Peyer's patch (tissue), 4 donors: Measurements from ENCODE around the gene STC2. TPM values are rescaled to one million over a fixed set of nuclear protein-coding genes. Genes with fewer than 3 reads are reported as not detected.

Experiments
- DNase-seq, 3 donors: peaks; one replicate each; pipeline ENCODE4 v3.0.0-alpha.2; 2017 to 2019
- H3K27ac ChIP-seq, 4 donors: fragments of 200-600 bp; sonication (generic); one replicate each; pipeline ENCODE4 v1.5.1; 2016 to 2019
- H3K27me3 ChIP-seq, 2 donors: fragments of 200-600 bp; sonication (generic); one replicate each; pipeline ENCODE4 v1.5.1; 2019
- H3K36me3 ChIP-seq, 3 donors: fragments of 200-600 bp; sonication (generic); one replicate each; pipeline ENCODE4 v1.5.1; 2016 to 2019
- H3K4me1 ChIP-seq, 4 donors: fragments of 200-600 bp; sonication (generic); one replicate each; pipeline ENCODE4 v1.5.1; 2016 to 2019
- H3K4me3 ChIP-seq, 4 donors: fragments of 200-600 bp; sonication (generic); 1 replicate in 3 of 4; 2 replicates in 1 of 4; pipeline ENCODE4 v1.5.1; 2016 to 2019; ENCODE audit warnings: mild to moderate bottlenecking in 1 of 4
- H3K9me3 ChIP-seq, 4 donors: fragments of 200-600 bp; sonication (generic); one replicate each; pipeline ENCODE4 v1.5.1; 2016 to 2019; ENCODE audit warnings: mild to moderate bottlenecking in 1 of 4
- CTCF ChIP-seq, 6 experiments: fragments of 450-650 bp in 4 of 6; fragments of 200-600 bp in 2 of 6; sonication (generic) in 1 of 6; IDR thresholded peaks; one replicate each; pipeline ENCODE4 v1.5.1; 2017 to 2019; ENCODE audit warnings: antibody characterized with exemption in 6 of 6, mild to moderate bottlenecking in 3 of 6, moderate library complexity in 1 of 6
- POLR2A ChIP-seq, 2 donors: fragments of 450-650 bp; IDR thresholded peaks; one replicate each; pipeline ENCODE4 v1.5.1; 2017; ENCODE audit warnings: antibody characterized with exemption in 2 of 2, mild to moderate bottlenecking in 2 of 2, moderate library complexity in 2 of 2
- total RNA-seq, 4 donors: library from RNA; depleted of rRNA; stranded (reverse); fragments of >200 nt; gene quantifications; one replicate each; pipeline ENCODE4 v1.1.0, GENCODE V29; 2016

Gene STC2
- total RNA-seq, 4 donors from 2014 or later = 0.83 to 3.8 (median 1.7) TPM

- Histone ChIP-seq H3K27me3 (no peaks in the 10 kb centered on the region), H3K9me3 (no peaks in the 10 kb centered on the region), H3K27ac (no peak overlapping the region), H3K4me1 (no peaks in the 10 kb centered on the region), H3K4me3 (no peak overlapping the region), H3K36me3 (no peaks in the 10 kb centered on the region)
- no peak for DNase-seq
- TF ChIP-seq CTCF (IDR thresholded peaks at IDR 0.05) = no peak
- TF ChIP-seq POLR2A (IDR thresholded peaks at IDR 0.05) = no peak
Observed at GRCh38 chr5:173303878-173304590, 24.2 kb downstream of the STC2 start.

- no peaks in the 10 kb centered on the region for H3K27me3 ChIP-seq
- H3K36me3 ChIP-seq = no peaks in the 10 kb centered on the region
- H3K4me3 ChIP-seq = no peak overlapping the region
- no peak for DNase-seq
- no peak overlapping the region for H3K27ac ChIP-seq
- no peaks in the 10 kb centered on the region for H3K9me3 ChIP-seq
- no peak for TF ChIP-seq POLR2A (IDR thresholded peaks at IDR 0.05)
- TF ChIP-seq CTCF (IDR thresholded peaks at IDR 0.05) = no peak
- no peaks in the 10 kb centered on the region for H3K4me1 ChIP-seq
Observed at GRCh38 chr5:173302546-173303155, 25.6 kb downstream of the STC2 start.

- H3K9me3 ChIP-seq = no peaks in the 10 kb centered on the region
- H3K27me3 ChIP-seq = no peaks in the 10 kb centered on the region
- H3K4me1 ChIP-seq = no peaks in the 10 kb centered on the region
- no peak overlapping the region for H3K27ac ChIP-seq
- TF ChIP-seq POLR2A (IDR thresholded peaks at IDR 0.05) (no peak), CTCF (IDR thresholded peaks at IDR 0.05) (no peak)
- H3K4me3 ChIP-seq = no peak overlapping the region
- no peak for DNase-seq
- no peaks in the 10 kb centered on the region for H3K36me3 ChIP-seq
Observed at GRCh38 chr5:173301695-173302545, 26.3 kb downstream of the STC2 start.

- no peaks in the 10 kb centered on the region for H3K4me1 ChIP-seq
- no peak for DNase-seq
- no peaks in the 10 kb centered on the region for H3K9me3 ChIP-seq
- no peaks in the 10 kb centered on the region for H3K36me3 ChIP-seq
- no peaks in the 10 kb centered on the region for H3K27me3 ChIP-seq
- no peak overlapping the region for H3K4me3 ChIP-seq
- TF ChIP-seq POLR2A (IDR thresholded peaks at IDR 0.05) = no peak
- no peak for TF ChIP-seq CTCF (IDR thresholded peaks at IDR 0.05)
- no peak overlapping the region for H3K27ac ChIP-seq
Observed at GRCh38 chr5:173300389-173301047, 27.7 kb downstream of the STC2 start.

- no peaks in the 10 kb centered on the region for H3K4me1 ChIP-seq
- DNase-seq = no peak
- H3K4me3 ChIP-seq = no peak overlapping the region
- TF ChIP-seq POLR2A (IDR thresholded peaks at IDR 0.05) (no peak), CTCF (IDR thresholded peaks at IDR 0.05) (no peak)
- no peaks in the 10 kb centered on the region for H3K27me3 ChIP-seq
- H3K27ac ChIP-seq = no peak overlapping the region
- no peaks in the 10 kb centered on the region for H3K36me3 ChIP-seq
- H3K9me3 ChIP-seq = no peaks in the 10 kb centered on the region
Observed at GRCh38 chr5:173299820-173300219, 28.4 kb downstream of the STC2 start.
